GM12878 (cell line): ENCODE data around the gene LRRK1. TPM values are rescaled to one million over a fixed set of nuclear protein-coding genes. Genes with fewer than 3 reads are reported as not detected.

Source experiments
- ATAC-seq: fragments of 200-7000 bp; cut with Tn5 transposase; 3 replicates; pipeline ENCODE4 v1.9.1; 2020; ENCODE audit warnings: mild to moderate bottlenecking, moderate library complexity
- BruUV-seq: library from RNA; stranded (reverse); fragments of 400-500 nt; replicated peaks from 2 replicates; lab custom pipeline; 2021; lab: Mats Ljungman, UMichigan
- CTCF ChIA-PET: fragments of 300-600 bp; sonication (Branson Sonifier 250); formaldehyde crosslinking; extraction: SDS; loops from one replicate; lab custom pipeline; 2021; ENCODE audit warnings: inconsistent platforms; lab: Yijun Ruan, JAX
- POLR2A ChIA-PET: fragments of 350-600 bp; formaldehyde crosslinking; extraction: SDS; loops from one replicate; lab custom pipeline; 2021; ENCODE audit warnings: inconsistent platforms; lab: Charles Lee
- RAD21 ChIA-PET: fragments of 300-600 bp; sonication (Branson Sonifier 250); formaldehyde crosslinking; loops from one replicate; lab custom pipeline; 2023; ENCODE audit warnings: antibody characterized with exemption; ENCODE audit not compliant: unreplicated experiment; lab: Charles Lee
- SMC1A ChIA-PET: fragments of 300-600 bp; sonication (Branson Sonifier 250); formaldehyde crosslinking; loops from one replicate; lab custom pipeline; 2023; ENCODE audit not compliant: unreplicated experiment, uncharacterized antibody; lab: Charles Lee
- DNase-seq: peaks from one replicate; pipeline ENCODE4 v3.0.0-alpha.2; 2011; ENCODE audit warnings: low read depth, low spot score
- FAIRE-seq: peaks from 3 replicates; lab custom pipeline; 2011; peaks lifted over from hg19 to GRCh38; lab: Jason Lieb, UNC
- H2AFZ ChIP-seq: 2 replicates; pipeline ENCODE4 v1.6.0; 2011; ENCODE audit warnings: low read depth, low read length, control low read depth; ENCODE audit not compliant: control insufficient read depth
- H3K27ac ChIP-seq: 2 replicates; pipeline ENCODE4 v1.5.1; 2011; ENCODE audit warnings: control low read depth; ENCODE audit not compliant: control insufficient read depth, insufficient read depth
- H3K27me3 ChIP-seq, 2 experiments: replicated peaks in 1 of 2; 2 replicates each; pipeline versions ENCODE4 v1.6.0 to v1.6.1; 2011; ENCODE audit warnings: low read length in 1 of 2; ENCODE audit not compliant: control insufficient read depth in 2 of 2, insufficient read depth in 2 of 2
- H3K36me3 ChIP-seq, 2 experiments: 2 replicates each; pipeline ENCODE4 v1.5.1; 2011; ENCODE audit warnings: low read length in 1 of 2; ENCODE audit not compliant: control insufficient read depth in 2 of 2, insufficient read depth in 2 of 2
- H3K4me1 ChIP-seq: 2 replicates; pipeline ENCODE4 v1.6.1; 2011; ENCODE audit warnings: mild to moderate bottlenecking, low read length, moderate library complexity, mixed read lengths; ENCODE audit not compliant: control insufficient read depth, insufficient read depth
- H3K4me2 ChIP-seq: 2 replicates; pipeline ENCODE4 v1.6.0; 2011; ENCODE audit warnings: control low read depth; ENCODE audit not compliant: control insufficient read depth, insufficient read depth
- H3K4me3 ChIP-seq: fragments of 200-600 bp; sonication (generic); 2 replicates; pipeline ENCODE4 v1.5.1; 2016
- H3K79me2 ChIP-seq: 2 replicates; pipeline ENCODE4 v1.6.0; 2011; ENCODE audit warnings: low read length; ENCODE audit not compliant: control insufficient read depth, insufficient read depth
- H3K9ac ChIP-seq: 2 replicates; pipeline ENCODE4 v1.8.0; 2011; ENCODE audit warnings: low read length, control low read depth, mixed read lengths; ENCODE audit not compliant: control insufficient read depth, insufficient read depth
- H3K9me3 ChIP-seq: replicated peaks from 3 replicates; pipeline ENCODE4 v1.5.1; 2011; ENCODE audit warnings: mild to moderate bottlenecking, low read length; ENCODE audit not compliant: control insufficient read depth, insufficient read depth
- H4K20me1 ChIP-seq: 2 replicates; pipeline ENCODE4 v1.6.0; 2011; ENCODE audit not compliant: control insufficient read depth, insufficient read depth
- BACH1 ChIP-seq: fragments of 450-650 bp; IDR thresholded peaks from 2 replicates; pipeline ENCODE4 v1.6.1; 2017; ENCODE audit warnings: mild to moderate bottlenecking, borderline replicate concordance
- CEBPZ ChIP-seq: fragments of 150-350 bp; IDR thresholded peaks from 2 replicates; pipeline ENCODE4 v1.6.1; 2016; ENCODE audit warnings: low read depth, low read length
- E2F4 ChIP-seq: IDR thresholded peaks from 2 replicates; pipeline ENCODE4 v1.6.1; 2012; ENCODE audit warnings: low read depth, low read length, improper control_type of control experiment
- ETV6 ChIP-seq, 2 experiments: fragments of 450-650 bp in 1 of 2; IDR thresholded peaks in 1 of 2; conservative IDR thresholded peaks in 1 of 2; 2 replicates each; pipeline ENCODE4 v1.6.1; 2014; ENCODE audit warnings: antibody characterized with exemption in 1 of 2, borderline replicate concordance in 1 of 2, low read depth in 1 of 2, mild to moderate bottlenecking in 1 of 2, moderate library complexity in 1 of 2
- HDAC6 ChIP-seq: fragments of 200-600 bp; sonication (generic); IDR thresholded peaks from one replicate; pipeline ENCODE4 v1.8.0; 2017; ENCODE audit warnings: antibody characterized with exemption; ENCODE audit not compliant: unreplicated experiment
- HDGF ChIP-seq: fragments of 450-650 bp; IDR thresholded peaks from 2 replicates; pipeline ENCODE4 v1.6.1; 2016; ENCODE audit warnings: antibody characterized with exemption
- MAX ChIP-seq: IDR thresholded peaks from 2 replicates; pipeline ENCODE4 v1.6.1; 2012; ENCODE audit warnings: low read depth, low read length, improper control_type of control experiment
- NR2C2 ChIP-seq: IDR thresholded peaks from 2 replicates; pipeline ENCODE4 v1.6.1; 2011; ENCODE audit warnings: borderline replicate concordance, low read depth; ENCODE audit not compliant: control insufficient read depth, insufficient read length
- RAD21 ChIP-seq: IDR thresholded peaks from 2 replicates; pipeline ENCODE4 v1.6.1; 2011; ENCODE audit warnings: mild to moderate bottlenecking, low read depth, low read length, moderate library complexity; ENCODE audit not compliant: insufficient read depth
- RCOR1 ChIP-seq: conservative IDR thresholded peaks from 2 replicates; pipeline ENCODE4 v1.6.1; 2012; ENCODE audit warnings: low read depth, low read length, improper control_type of control experiment
- SMAD5 ChIP-seq: IDR thresholded peaks from 2 replicates; pipeline ENCODE4 v1.6.1; 2016; ENCODE audit warnings: antibody characterized with exemption, low read depth
- TCF3 ChIP-seq: IDR thresholded peaks from 2 replicates; pipeline ENCODE4 v1.6.1; 2012; ENCODE audit warnings: low read depth, mild to moderate bottlenecking, low read length, borderline replicate concordance; ENCODE audit not compliant: insufficient read depth
- ZBTB11 ChIP-seq: fragments of 450-650 bp; formaldehyde crosslinking; IDR thresholded peaks from 2 replicates; pipeline ENCODE4 v1.5.0; 2022; ENCODE audit warnings: mild to moderate bottlenecking, missing genetic modification characterization
- ZBTB33 ChIP-seq: fragments of 450-650 bp; IDR thresholded peaks from 2 replicates; pipeline ENCODE4 v1.6.1; 2017; ENCODE audit warnings: mild to moderate bottlenecking
- WGBS: methylation state at CpG from one replicate; pipeline ENCODE4 v1.1.6; 2016; ENCODE audit warnings: low lambda C conversion rate; ENCODE audit not compliant: insufficient replicate concordance, insufficient coverage; ENCODE audit errors: missing lambda C conversion rate; 5-methylcytosine and 5-hydroxymethylcytosine counted together
- in situ Hi-C: fragments of 300-500 bp; cut with MboI; formaldehyde crosslinking; loops from 9 replicates; pipeline ENCODE4 v1.14.3; 2018; ENCODE audit warnings: mixed read lengths
- intact Hi-C: fragments of 100-400 bp; cut with micrococcal nuclease; formaldehyde crosslinking; loops from one replicate; pipeline ENCODE4 v1.14.2; 2022; ENCODE audit not compliant: unreplicated experiment
- polyA plus RNA-seq, 11 experiments: library from polyadenylated mRNA; depleted of rRNA in 4 of 11; unstranded in 6 of 11; stranded (reverse) in 5 of 11; fragments of >200 nt; fragmentation: Nextera tagmentation in 4 of 11; fragmentation: Illumina TruSeq in 1 of 11; extraction: Ambion mirVana in 4 of 11; extraction: Trizol in 1 of 11; gene quantifications; 1 replicate in 1 of 11; 2 replicates in 10 of 11; pipeline versions ENCODE4 v1.2.1 to v1.2.3, GENCODE V29; 2011 to 2016; ENCODE audit warnings: inconsistent platforms in 2 of 11, missing spikeins in 2 of 11, low read depth in 1 of 11
- total RNA-seq, 4 experiments: library from RNA; depleted of rRNA in 3 of 4; stranded (reverse); fragments of >200 nt in 3 of 4; fragmentation: Illumina TruSeq in 1 of 4; extraction: Trizol in 1 of 4; gene quantifications; 2 replicates each; pipeline versions ENCODE4 v1.2.1 to v1.2.3, GENCODE V29; 2013 to 2021

Gene LRRK1
- total and polyA plus RNA-seq, 10 of the 15 experiments (the other 5 are each of a cell fraction or from before 2014, with no cell fraction given): 2.2 to 58.3 (median 17.9) TPM

- intact Hi-C loops: no loop called here
- FAIRE-seq (no peak), ATAC-seq (no peak), DNase-seq (no peak)
- in situ Hi-C loops: no loop called here
- ChIA-PET POLR2A (no interaction called here), CTCF (interaction anchor here (0.8 to 19.8 kb wide), 5 partner anchors 9 to 91 kb away, joined by 3 to 567 read pairs (median 7); partner anchors contain the start of gene LRRK1), RAD21 (no interaction called here), SMC1A (interaction anchor here (0.9 to 1.9 kb wide), 9 partner anchors 7 to 259 kb away, joined by 3 to 14 read pairs (median 4); no protein-coding TSS in a partner anchor)
- 97% methylated on average over 3 of the region's 3 CpGs for WGBS
- Histone ChIP-seq H3K9me3 (peaks cover 4% of the 10 kb centered on the region; the same call in 2 of the 3 replicates), H3K36me3 (peaks cover 7 to 27% of the 10 kb centered on the region in 2 experiments), H3K27me3 (no peaks in the 10 kb centered on the region), H3K9ac (no peak overlapping the region), H4K20me1 (no peaks in the 10 kb centered on the region), H3K79me2 (no peaks in the 10 kb centered on the region), H2AFZ (no peak overlapping the region), H3K4me2 (no peak overlapping the region), H3K27ac (no peak overlapping the region), H3K4me3 (no peak overlapping the region), H3K4me1 (no peaks in the 10 kb centered on the region)
- TF ChIP-seq ZBTB33: no peak
- no peak for TF ChIP-seq RAD21
- no peak for TF ChIP-seq SMAD5
- TF ChIP-seq NR2C2: no peak
- no peak for TF ChIP-seq ETV6 (conservative IDR thresholded peaks at IDR 0.05 in 1 of 2, IDR thresholded peaks at IDR 0.05 in 1 of 2; ENCODE audit: borderline replicate concordance in 1 of 2, low read depth in 1 of 2)
- TF ChIP-seq MAX: no peak
- no peak for TF ChIP-seq HDGF
- TF ChIP-seq ZBTB11 (CRISPR knock-in tag): no peak
- no peak for TF ChIP-seq RCOR1
- no peak for TF ChIP-seq BACH1
- no peak for TF ChIP-seq TCF3
- TF ChIP-seq CEBPZ: no peak
- no peak for TF ChIP-seq HDAC6
- TF ChIP-seq E2F4: no peak
- BruUV-seq: no TSS peak
Observed at GRCh38 chr15:100999369-100999768, 80.2 kb downstream of the LRRK1 start.
